ENCODE results near the gene PTPRT.

PTPRT gene

GRCh38 chr20:42705550-42705949, 484.2 kb downstream of the PTPRT start:
- Histone ChIP-seq H3K4me3 (ENCODE audit: low read length) (no peak overlapping the region), H2BK15ac (replicated peaks; ENCODE audit: low read depth) (no peak overlapping the region), H2AK5ac (ENCODE audit: low read length) (no peak overlapping the region), H3K27ac (ENCODE audit: low read depth, low read length) (no peak overlapping the region), H2BK120ac (ENCODE audit: low read depth, low read length) (no peak overlapping the region), H3K36me3 (ENCODE audit: control insufficient read depth, insufficient read depth, low read length) (no peaks in the 10 kb centered on the region), H3K23ac (ENCODE audit: low read length) (no peak overlapping the region), H3K4ac (ENCODE audit: low read depth, low read length) (no peak overlapping the region), H3K9ac (ENCODE audit: low read length) (no peak overlapping the region), H3K79me1 (ENCODE audit: low read length) (no peaks in the 10 kb centered on the region), H3K4me2 (ENCODE audit: low read length) (no peak overlapping the region), H3K18ac (ENCODE audit: low read length) (no peak overlapping the region), H4K8ac (ENCODE audit: low read depth, low read length) (no peak overlapping the region), H2BK5ac (ENCODE audit: low read length) (no peak overlapping the region), H3K27me3 (ENCODE audit: insufficient read depth, low read length, poor library complexity) (no peaks in the 10 kb centered on the region), H3K4me1 (ENCODE audit: control insufficient read depth, low read depth, low read length) (no peaks in the 10 kb centered on the region), H3K56ac (ENCODE audit: low read length) (no peak overlapping the region), H4K5ac (ENCODE audit: low read length) (no peak overlapping the region), H3K79me2 (ENCODE audit: control insufficient read depth, insufficient read depth, low read length) (no peaks in the 10 kb centered on the region)
- no peak for DNase-seq

GRCh38 chr20:42703744-42704143, 486.0 kb downstream of the PTPRT start:
- no peak overlapping the region for H3K4me2 ChIP-seq (ENCODE audit: low read length)
- WGBS (ENCODE audit: extremely low coverage, insufficient coverage, low lambda C conversion rate), result no CpG with 5 or more reads among the region's 6 CpGs
- H3K4ac ChIP-seq (ENCODE audit: low read depth, low read length), result no peak overlapping the region

GRCh38 chr20:42701948-42702347, 487.8 kb downstream of the PTPRT start:
- H3K9ac ChIP-seq (ENCODE audit: low read length), result no peak overlapping the region

More at GRCh38 chr20:42703744-42704143, 486.0 kb downstream of the PTPRT start:
- no peak overlapping the region for H4K5ac ChIP-seq (ENCODE audit: low read length)
- H3K18ac ChIP-seq (ENCODE audit: low read length), result no peak overlapping the region
- no peak overlapping the region for H3K4me3 ChIP-seq (ENCODE audit: low read length)
- no peak overlapping the region for H3K9ac ChIP-seq (ENCODE audit: low read length)
- H2AK5ac ChIP-seq (ENCODE audit: low read length), result no peak overlapping the region
- no peak overlapping the region for H2BK120ac ChIP-seq (ENCODE audit: low read depth, low read length)
- H3K79me2 ChIP-seq (ENCODE audit: control insufficient read depth, insufficient read depth, low read length), result no peaks in the 10 kb centered on the region
- no peak overlapping the region for H4K8ac ChIP-seq (ENCODE audit: low read depth, low read length)
- H3K56ac ChIP-seq (ENCODE audit: low read length), result no peak overlapping the region
- H3K27me3 ChIP-seq (ENCODE audit: insufficient read depth, low read length, poor library complexity), result no peaks in the 10 kb centered on the region
- no peaks in the 10 kb centered on the region for H3K36me3 ChIP-seq (ENCODE audit: control insufficient read depth, insufficient read depth, low read length)
- no peaks in the 10 kb centered on the region for H3K4me1 ChIP-seq (ENCODE audit: control insufficient read depth, low read depth, low read length)
- H2BK15ac ChIP-seq (replicated peaks; ENCODE audit: low read depth), result no peak overlapping the region
- DNase-seq, result no peak
- H3K27ac ChIP-seq (ENCODE audit: low read depth, low read length), result no peak overlapping the region
- H2BK5ac ChIP-seq (ENCODE audit: low read length), result no peak overlapping the region
- no peaks in the 10 kb centered on the region for H3K79me1 ChIP-seq (ENCODE audit: low read length)
- H3K23ac ChIP-seq (ENCODE audit: low read length), result no peak overlapping the region

GRCh38 chr20:42700372-42700771, 489.3 kb downstream of the PTPRT start:
- Histone ChIP-seq H4K8ac (ENCODE audit: low read depth, low read length) (no peak overlapping the region), H4K5ac (ENCODE audit: low read length) (no peak overlapping the region), H3K79me2 (ENCODE audit: control insufficient read depth, insufficient read depth, low read length) (no peaks in the 10 kb centered on the region), H3K27me3 (ENCODE audit: insufficient read depth, low read length, poor library complexity) (no peaks in the 10 kb centered on the region), H3K56ac (ENCODE audit: low read length) (no peak overlapping the region), H2BK120ac (ENCODE audit: low read depth, low read length) (no peak overlapping the region), H3K4ac (ENCODE audit: low read depth, low read length) (no peak overlapping the region), H3K27ac (ENCODE audit: low read depth, low read length) (no peak overlapping the region), H2AK5ac (ENCODE audit: low read length) (no peak overlapping the region), H3K4me3 (ENCODE audit: low read length) (no peak overlapping the region), H3K79me1 (ENCODE audit: low read length) (no peaks in the 10 kb centered on the region), H3K23ac (ENCODE audit: low read length) (no peak overlapping the region), H3K18ac (ENCODE audit: low read length) (no peak overlapping the region), H3K4me1 (ENCODE audit: control insufficient read depth, low read depth, low read length) (no peaks in the 10 kb centered on the region), H3K36me3 (ENCODE audit: control insufficient read depth, insufficient read depth, low read length) (no peaks in the 10 kb centered on the region), H2BK5ac (ENCODE audit: low read length) (no peak overlapping the region), H3K9ac (ENCODE audit: low read length) (no peak overlapping the region), H2BK15ac (replicated peaks; ENCODE audit: low read depth) (no peak overlapping the region), H3K4me2 (ENCODE audit: low read length) (no peak overlapping the region)
- no CpG with 5 or more reads among the region's 8 CpGs for WGBS (ENCODE audit: extremely low coverage, insufficient coverage, low lambda C conversion rate)
- DNase-seq, result no peak

More at GRCh38 chr20:42701948-42702347, 487.8 kb downstream of the PTPRT start:
- Histone ChIP-seq H2AK5ac (ENCODE audit: low read length) (no peak overlapping the region), H2BK15ac (replicated peaks; ENCODE audit: low read depth) (no peak overlapping the region), H3K23ac (ENCODE audit: low read length) (no peak overlapping the region), H3K36me3 (ENCODE audit: control insufficient read depth, insufficient read depth, low read length) (no peaks in the 10 kb centered on the region), H3K4me3 (ENCODE audit: low read length) (no peak overlapping the region), H3K79me2 (ENCODE audit: control insufficient read depth, insufficient read depth, low read length) (no peaks in the 10 kb centered on the region), H3K4ac (ENCODE audit: low read depth, low read length) (no peak overlapping the region), H3K27ac (ENCODE audit: low read depth, low read length) (no peak overlapping the region), H3K27me3 (ENCODE audit: insufficient read depth, low read length, poor library complexity) (no peaks in the 10 kb centered on the region), H2BK5ac (ENCODE audit: low read length) (no peak overlapping the region), H3K56ac (ENCODE audit: low read length) (no peak overlapping the region), H3K79me1 (ENCODE audit: low read length) (no peaks in the 10 kb centered on the region), H3K4me2 (ENCODE audit: low read length) (no peak overlapping the region), H4K5ac (ENCODE audit: low read length) (no peak overlapping the region), H4K8ac (ENCODE audit: low read depth, low read length) (no peak overlapping the region), H2BK120ac (ENCODE audit: low read depth, low read length) (no peak overlapping the region), H3K4me1 (ENCODE audit: control insufficient read depth, low read depth, low read length) (no peaks in the 10 kb centered on the region), H3K18ac (ENCODE audit: low read length) (no peak overlapping the region)
- DNase-seq, result no peak
- no CpG with 5 or more reads among the region's 4 CpGs for WGBS (ENCODE audit: extremely low coverage, insufficient coverage, low lambda C conversion rate)

- Histone ChIP-seq H3K4me1 (ENCODE audit: control insufficient read depth, low read depth, low read length) (no peaks in the 10 kb centered on the region), H3K4me2 (ENCODE audit: low read length) (no peak overlapping the region), H3K36me3 (ENCODE audit: control insufficient read depth, insufficient read depth, low read length) (no peaks in the 10 kb centered on the region), H3K4me3 (ENCODE audit: low read length) (no peak overlapping the region), H3K18ac (ENCODE audit: low read length) (no peak overlapping the region), H3K56ac (ENCODE audit: low read length) (no peak overlapping the region), H2AK5ac (ENCODE audit: low read length) (no peak overlapping the region), H2BK15ac (replicated peaks; ENCODE audit: low read depth) (no peak overlapping the region), H4K8ac (ENCODE audit: low read depth, low read length) (no peak overlapping the region), H3K27me3 (ENCODE audit: insufficient read depth, low read length, poor library complexity) (no peaks in the 10 kb centered on the region), H4K5ac (ENCODE audit: low read length) (no peak overlapping the region), H3K79me1 (ENCODE audit: low read length) (no peaks in the 10 kb centered on the region), H3K9ac (ENCODE audit: low read length) (no peak overlapping the region), H2BK120ac (ENCODE audit: low read depth, low read length) (no peak overlapping the region), H3K23ac (ENCODE audit: low read length) (no peak overlapping the region), H3K4ac (ENCODE audit: low read depth, low read length) (no peak overlapping the region), H2BK5ac (ENCODE audit: low read length) (no peak overlapping the region), H3K79me2 (ENCODE audit: control insufficient read depth, insufficient read depth, low read length) (no peaks in the 10 kb centered on the region), H3K27ac (ENCODE audit: low read depth, low read length) (no peak overlapping the region)
- WGBS (ENCODE audit: extremely low coverage, insufficient coverage, low lambda C conversion rate), result no CpG with 5 or more reads among the region's 3 CpGs
- DNase-seq, result no peak
Measured at GRCh38 chr20:42697962-42698361, 491.7 kb downstream of the PTPRT start.

GRCh38 chr20:42690842-42691437, 498.8 kb downstream of the PTPRT start:
- Histone ChIP-seq H3K23ac (ENCODE audit: low read length) (no peak overlapping the region), H3K27me3 (ENCODE audit: insufficient read depth, low read length, poor library complexity) (no peaks in the 10 kb centered on the region), H3K79me1 (ENCODE audit: low read length) (no peaks in the 10 kb centered on the region), H2BK120ac (ENCODE audit: low read depth, low read length) (no peak overlapping the region), H2AK5ac (ENCODE audit: low read length) (no peak overlapping the region), H3K56ac (ENCODE audit: low read length) (no peak overlapping the region), H3K4me3 (ENCODE audit: low read length) (no peak overlapping the region), H3K79me2 (ENCODE audit: control insufficient read depth, insufficient read depth, low read length) (no peaks in the 10 kb centered on the region), H3K4me2 (ENCODE audit: low read length) (no peak overlapping the region), H3K36me3 (ENCODE audit: control insufficient read depth, insufficient read depth, low read length) (no peaks in the 10 kb centered on the region), H3K9ac (ENCODE audit: low read length) (no peak overlapping the region), H2BK5ac (ENCODE audit: low read length) (no peak overlapping the region), H3K4me1 (ENCODE audit: control insufficient read depth, low read depth, low read length) (no peaks in the 10 kb centered on the region), H2BK15ac (replicated peaks; ENCODE audit: low read depth) (no peak overlapping the region), H4K5ac (ENCODE audit: low read length) (no peak overlapping the region), H3K4ac (ENCODE audit: low read depth, low read length) (no peak overlapping the region), H3K18ac (ENCODE audit: low read length) (no peak overlapping the region), H3K27ac (ENCODE audit: low read depth, low read length) (no peak overlapping the region), H4K8ac (ENCODE audit: low read depth, low read length) (no peak overlapping the region)
- no CpG with 5 or more reads among the region's 7 CpGs for WGBS (ENCODE audit: extremely low coverage, insufficient coverage, low lambda C conversion rate)
- no peak for DNase-seq

All from mesendoderm (in vitro differentiated cells).